GM19372 (cell line): Measurements from ENCODE around the gene ASPG.

Experiments
- ATAC-seq: cut with Tn5 transposase; IDR thresholded peaks from one replicate; pipeline ENCODE4 v1.9.1; 2021; ENCODE audit warnings: mild to moderate bottlenecking, low read depth, moderate library complexity; ENCODE audit not compliant: unreplicated experiment

Gene ASPG

GRCh38 chr14:104092931-104093365 is 7.4 kb downstream of the ASPG start:
- no peak for ATAC-seq

- ATAC-seq = no peak
Observed at GRCh38 chr14:104093366-104094055, 8.0 kb downstream of the ASPG start.

- no peak for ATAC-seq
Observed at GRCh38 chr14:104094056-104094708, 8.7 kb downstream of the ASPG start.

GRCh38 chr14:104094709-104095425 is 9.4 kb downstream of the ASPG start:
- no peak for ATAC-seq

GRCh38 chr14:104095426-104096310 is 10.2 kb downstream of the ASPG start:
- no peak for ATAC-seq

- ATAC-seq = no peak
Observed at GRCh38 chr14:104096318-104096717, 10.8 kb downstream of the ASPG start.

- no peak for ATAC-seq
Observed at GRCh38 chr14:104096751-104097700, 11.5 kb downstream of the ASPG start.

GRCh38 chr14:104098272-104099095 is 13.0 kb downstream of the ASPG start:
- ATAC-seq = no peak

GRCh38 chr14:104099096-104100041 is 13.9 kb downstream of the ASPG start:
- no peak for ATAC-seq

GRCh38 chr14:104100171-104101085 is 14.9 kb downstream of the ASPG start:
- no peak for ATAC-seq

GRCh38 chr14:104101086-104101621 is 15.7 kb downstream of the ASPG start:
- ATAC-seq = no peak

GRCh38 chr14:104101651-104102281 is 16.3 kb downstream of the ASPG start:
- ATAC-seq = no peak

- no peak for ATAC-seq
Observed at GRCh38 chr14:104102282-104102914, 16.9 kb downstream of the ASPG start.

- ATAC-seq = no peak
Observed at GRCh38 chr14:104103061-104103445, 17.6 kb downstream of the ASPG start.

- no peak for ATAC-seq
Observed at GRCh38 chr14:104103446-104104075, 18.1 kb downstream of the ASPG start.
